Measurements from ENCODE around the gene PLEKHG5. TPM values are rescaled to one million over a fixed set of nuclear protein-coding genes. Genes with fewer than 3 reads are reported as not detected.

PLEKHG5 gene
- total RNA-seq, 2 experiments from 2014 or later = 2.1 to 2.2 TPM

- ChIA-PET CTCF (interaction anchor here (0.9 to 2.2 kb wide), 3 partner anchors 11 to 42 kb away, joined by 4 to 8 read pairs (median 6); partner anchors contain the start of gene NOL9), POLR2A (no interaction called here)
These were observed 20.2 kb upstream of the PLEKHG5 start for GRCh38 chr1:6511561-6512244.

- CTCF ChIA-PET = no interaction called here
- POLR2A ChIA-PET = no interaction called here
These were observed 19.6 kb upstream of the PLEKHG5 start for GRCh38 chr1:6511056-6511455.

- POLR2A ChIA-PET = no interaction called here
- CTCF ChIA-PET = no interaction called here
These were observed 19.0 kb upstream of the PLEKHG5 start for GRCh38 chr1:6510493-6510892.

GRCh38 chr1:6509919-6510291 lies 18.4 kb upstream of the PLEKHG5 start:
- CTCF ChIA-PET = no interaction called here
- POLR2A ChIA-PET = no interaction called here

DNA sequence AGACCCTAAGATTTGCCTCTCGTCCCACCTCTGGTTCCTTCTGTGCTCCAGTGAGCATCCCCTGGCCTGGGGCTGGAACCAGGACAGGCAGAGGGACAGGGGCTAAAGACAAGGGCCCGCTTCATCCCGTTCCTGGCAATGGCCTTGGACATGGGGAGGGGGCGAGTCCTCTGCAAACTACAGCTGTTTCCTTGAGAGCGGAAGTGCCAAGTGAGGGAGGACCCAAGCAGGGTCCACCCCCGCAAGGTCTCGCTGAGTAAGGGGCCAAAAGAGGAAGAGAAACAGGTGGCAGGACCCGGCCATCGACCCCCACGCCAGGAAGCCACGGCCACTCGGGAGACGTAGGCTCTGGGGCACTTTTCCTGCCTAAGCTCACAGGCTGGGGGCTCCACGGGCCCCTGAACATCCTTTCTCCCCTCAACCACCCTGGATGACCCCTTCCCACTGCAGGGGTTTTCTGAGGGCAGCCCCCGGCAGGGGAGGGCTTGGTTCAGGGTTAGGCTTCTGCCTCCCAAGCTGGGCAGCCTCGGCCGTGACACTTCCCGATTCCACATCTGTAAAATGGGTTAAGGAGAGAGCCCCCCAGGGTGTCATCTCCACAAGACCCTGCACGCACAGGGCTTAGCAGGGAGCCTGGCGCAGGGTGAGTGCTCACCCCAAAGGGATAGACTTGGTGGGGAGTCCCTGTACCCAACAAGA lies 17.9 kb upstream of the PLEKHG5 start:
- ChIA-PET POLR2A (no interaction called here), CTCF (no interaction called here)

GRCh38 chr1:6508816-6509189 lies 17.3 kb upstream of the PLEKHG5 start:
- CTCF ChIA-PET = no interaction called here
- POLR2A ChIA-PET = no interaction called here

DNA sequence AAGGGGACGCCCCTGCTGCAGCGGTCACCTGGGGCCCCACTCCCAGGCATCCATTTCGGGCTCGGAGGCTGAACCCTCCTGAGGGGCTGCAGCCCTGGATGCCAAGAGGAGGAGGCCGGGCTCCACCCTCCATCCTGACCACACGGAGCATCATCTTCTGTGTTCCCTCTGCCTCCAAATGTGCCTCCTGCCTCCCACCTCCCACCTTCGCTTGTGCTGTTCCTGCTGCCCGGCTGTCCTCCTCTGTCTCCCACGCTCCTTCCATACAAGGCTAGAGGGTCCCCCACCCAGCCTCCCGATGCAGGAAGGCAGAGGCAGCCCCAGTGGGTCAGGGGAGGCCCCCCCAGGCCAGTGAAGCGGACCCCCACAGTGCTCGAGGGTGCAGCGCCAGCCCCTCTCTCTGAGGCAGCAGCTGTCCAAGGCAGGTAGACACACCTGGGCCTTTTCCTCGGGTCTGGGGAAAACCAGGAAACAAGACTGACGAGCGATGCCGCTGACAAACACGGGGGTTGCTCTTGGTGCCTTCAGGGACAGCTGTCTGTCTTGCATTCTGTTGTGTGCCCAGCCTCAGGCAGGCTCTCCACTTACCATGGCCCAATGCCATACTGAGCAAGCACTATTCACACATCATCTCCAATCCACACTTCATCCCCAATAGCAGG lies 16.8 kb upstream of the PLEKHG5 start:
- POLR2A ChIA-PET = no interaction called here
- CTCF ChIA-PET = no interaction called here

- CTCF ChIA-PET = no interaction called here
- POLR2A ChIA-PET = no interaction called here
These were observed 16.0 kb upstream of the PLEKHG5 start for GRCh38 chr1:6507461-6507911.

GRCh38 chr1:6507037-6507428 lies 15.6 kb upstream of the PLEKHG5 start:
- ChIA-PET POLR2A (no interaction called here), CTCF (no interaction called here)

- ChIA-PET CTCF (no interaction called here), POLR2A (no interaction called here)
These were observed 15.0 kb upstream of the PLEKHG5 start for GRCh38 chr1:6506210-6507036.

GRCh38 chr1:6505367-6506209 lies 14.1 kb upstream of the PLEKHG5 start:
- ChIA-PET CTCF (interaction anchor here (1.3 kb wide), 1 partner anchor 10 kb away, joined by 3 read pairs; no protein-coding TSS in a partner anchor), POLR2A (interaction anchor here (0.6 kb wide), 1 partner anchor 47 kb away, joined by 4 read pairs; no protein-coding TSS in a partner anchor)

DNA sequence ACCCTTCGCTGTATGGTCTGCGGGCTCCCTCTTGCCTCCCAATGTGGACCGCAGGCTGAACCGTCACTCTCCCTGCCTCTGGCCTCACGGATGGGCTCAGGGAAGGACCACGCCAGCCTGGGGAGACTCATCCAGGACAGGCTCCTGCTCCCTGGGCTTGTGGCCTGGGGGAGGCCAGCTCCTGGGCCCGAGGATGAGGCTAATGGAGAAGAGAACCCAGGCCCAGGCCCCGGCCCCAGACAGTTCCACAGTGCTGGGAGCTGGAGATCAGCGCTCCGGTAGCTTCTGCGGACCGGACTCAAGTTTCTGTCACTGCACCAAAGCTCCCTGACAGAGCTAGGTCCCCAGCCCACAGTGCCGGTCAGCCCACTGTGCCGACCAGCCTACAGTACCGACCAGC lies 13.4 kb upstream of the PLEKHG5 start:
- ChIA-PET POLR2A (interaction anchor here (0.6 kb wide), 1 partner anchor 47 kb away, joined by 4 read pairs; no protein-coding TSS in a partner anchor), CTCF (interaction anchor here (1.3 kb wide), 2 partner anchors 9 to 15 kb away, joined by 3 read pairs; no protein-coding TSS in a partner anchor)

DNA sequence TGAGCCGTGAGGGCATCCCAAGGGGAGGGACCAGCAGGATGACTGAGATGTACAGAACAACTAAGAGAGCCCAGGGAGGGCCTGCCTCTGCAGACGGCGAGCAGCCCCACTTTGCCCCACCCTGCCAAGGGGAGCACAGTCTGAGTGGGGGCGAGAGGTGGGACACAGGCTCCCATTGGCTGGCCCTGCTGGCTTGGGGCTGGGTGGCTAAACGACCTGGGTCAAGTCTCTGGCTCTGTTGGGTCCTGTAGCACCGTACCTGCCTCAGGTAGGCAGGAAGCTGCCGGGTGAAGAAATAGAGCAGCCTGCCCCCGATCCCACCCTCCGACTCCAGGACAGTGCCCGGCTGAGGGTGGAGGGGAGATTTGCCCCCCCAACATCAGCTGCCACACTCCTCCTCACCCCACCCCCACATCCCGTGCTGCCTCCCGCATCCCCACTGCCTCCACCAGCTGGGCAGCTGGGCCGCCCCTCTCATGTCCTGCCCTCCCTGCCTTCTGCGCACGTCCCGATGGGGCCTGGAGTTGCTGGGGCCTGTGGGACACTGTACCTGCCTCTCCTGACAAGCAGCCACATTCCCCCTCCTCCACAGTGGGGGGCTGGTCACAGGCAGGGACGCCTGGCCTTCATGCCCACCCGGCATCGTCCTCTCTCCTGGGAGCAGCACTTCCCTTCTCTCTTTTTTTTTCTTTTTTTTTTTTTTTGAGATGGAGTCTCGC lies 12.6 kb upstream of the PLEKHG5 start:
- ChIA-PET POLR2A (no interaction called here), CTCF (interaction anchor here (1.3 kb wide), 2 partner anchors 9 to 14 kb away, joined by 3 read pairs; no protein-coding TSS in a partner anchor)

DNA sequence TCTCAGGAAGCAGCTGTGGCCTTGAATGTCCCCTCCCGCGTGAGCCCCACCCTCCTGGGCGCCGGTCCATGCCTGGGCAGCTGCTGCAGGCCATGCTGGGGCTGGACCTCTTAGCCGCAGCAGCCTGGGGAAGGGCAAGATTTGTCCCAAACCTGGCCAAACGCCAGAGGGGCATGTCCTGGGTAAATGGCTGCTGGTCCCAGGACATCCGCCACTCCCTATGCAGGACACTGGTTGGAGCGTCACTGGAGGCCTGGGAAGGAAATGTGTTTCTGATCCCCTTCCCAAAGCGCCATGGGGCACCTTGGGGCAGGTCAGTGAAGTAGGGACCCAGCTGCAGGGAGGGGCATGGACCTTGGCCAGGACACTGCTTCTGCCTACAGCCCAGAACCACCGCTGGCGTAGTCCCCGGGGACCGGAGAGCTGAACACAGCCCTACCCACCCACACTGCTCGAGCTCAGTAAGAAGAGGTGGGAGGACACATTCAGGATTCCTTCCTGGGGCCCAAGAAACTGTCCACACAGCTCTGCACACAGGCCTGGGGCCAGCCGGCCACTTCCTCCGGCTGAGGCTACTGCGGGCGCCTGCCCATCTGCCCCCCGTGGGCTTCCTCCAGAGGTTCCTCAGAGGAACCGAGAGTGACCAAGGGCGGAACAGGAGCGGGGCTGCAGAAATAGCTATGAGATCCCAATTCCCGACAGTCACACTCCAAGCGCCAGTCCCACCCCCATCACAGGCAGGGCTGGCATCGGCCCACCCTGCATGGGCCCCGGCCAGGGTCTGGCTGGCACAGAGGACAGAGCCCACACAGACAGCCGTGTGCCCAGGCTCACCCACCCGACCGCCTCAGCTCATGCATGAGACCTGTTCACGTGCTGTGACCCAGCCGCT lies 10.8 kb upstream of the PLEKHG5 start:
- CTCF ChIA-PET = interaction anchor here (0.6 to 1.2 kb wide), 3 partner anchors 12 to 45 kb away, joined by 3 to 4 read pairs (median 3); no protein-coding TSS in a partner anchor
- POLR2A ChIA-PET = no interaction called here

- POLR2A ChIA-PET = no interaction called here
- CTCF ChIA-PET = interaction anchor here (1.1 kb wide), 1 partner anchor 11 kb away, joined by 4 read pairs; no protein-coding TSS in a partner anchor
These were observed 9.9 kb upstream of the PLEKHG5 start for GRCh38 chr1:6501279-6501813.

- ChIA-PET CTCF (interaction anchor here (1.1 kb wide), 1 partner anchor 11 kb away, joined by 4 read pairs; no protein-coding TSS in a partner anchor), POLR2A (no interaction called here)
These were observed 9.2 kb upstream of the PLEKHG5 start for GRCh38 chr1:6500544-6501278.
